Epithelial cell of alveolus of lung (primary cell): Measurements from ENCODE around the gene TBX4. TPM values are rescaled to one million over a fixed set of nuclear protein-coding genes. Genes with fewer than 3 reads are reported as not detected.

ENCODE experiments used
- total RNA-seq: library from RNA; depleted of rRNA; stranded (reverse); fragments of >200 nt; gene quantifications from 2 replicates; pipeline ENCODE4 v1.2.1, GENCODE V29; 2015

The TBX4 gene
- 2.7 and 67.6 TPM in 2 replicates for total RNA-seq

DNA sequence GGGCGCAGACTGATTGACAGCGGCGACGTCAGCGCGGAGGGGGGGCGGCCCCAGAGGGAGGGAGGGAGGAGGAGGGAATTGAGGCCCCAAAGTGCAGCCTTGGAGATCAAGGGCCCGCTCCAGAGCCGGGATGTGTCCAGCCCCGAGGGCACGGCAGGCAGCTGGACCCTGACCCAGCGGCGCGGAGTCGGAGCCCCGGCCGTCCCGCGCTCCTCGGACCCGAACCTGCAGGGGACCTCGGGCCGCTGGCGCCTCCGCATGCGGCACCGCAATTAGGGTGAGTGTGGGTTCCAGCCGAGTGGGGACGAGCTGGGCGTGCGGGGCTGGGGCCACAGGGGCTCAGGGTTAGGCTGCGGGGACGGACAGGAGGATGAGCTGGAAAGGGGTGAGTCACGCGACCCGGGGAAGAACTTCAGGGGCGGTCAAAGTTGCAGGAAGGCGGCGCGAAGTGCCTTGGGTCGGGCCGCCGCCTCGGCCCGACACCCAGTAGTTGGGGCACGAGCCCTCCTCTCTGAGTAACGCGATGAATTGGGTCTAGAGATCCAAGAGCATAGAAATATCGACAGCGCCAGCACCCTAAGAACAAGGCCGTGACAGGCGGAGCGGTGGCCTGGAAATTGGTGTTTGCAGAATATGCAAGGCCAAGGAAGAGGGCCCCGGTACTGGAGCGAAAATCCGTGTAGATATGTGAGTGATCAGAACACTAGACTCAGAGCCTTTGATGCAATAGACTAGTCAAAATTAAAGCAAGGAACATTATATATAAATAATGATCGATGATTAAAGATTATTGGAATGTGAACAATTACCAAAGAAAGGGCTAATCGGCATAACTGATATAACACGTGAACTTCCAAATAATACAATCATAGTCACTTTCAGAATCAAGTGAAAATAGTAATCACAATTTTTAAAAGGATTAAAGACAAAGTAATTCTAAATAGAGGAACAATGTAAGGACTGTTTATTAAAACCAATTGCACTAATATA lies at the start of gene TBX4:
Gene TBX4, plus strand, starts transcription at position 122 of the 990 bp plus-strand sequence. CDS start 4,069 bp downstream, outside the sequence.

Other genes with a start within 250 kb of the TBX4 start
- 38.9 and 324 TPM in 2 replicates for gene TBX2, start 52.6 kb upstream of the TBX4 start, total RNA-seq
- gene NACA2, start 138.8 kb downstream of the TBX4 start, total RNA-seq, result not detected in 2 replicates